GM18526 (cell line): ENCODE data around the gene PDZRN3.

Experiments
- POLR2A ChIP-seq: IDR thresholded peaks from 3 replicates; pipeline ENCODE4 v1.6.1; 2011; ENCODE audit not compliant: insufficient read length; ENCODE audit errors: extremely low read depth

PDZRN3 gene

GRCh38 chr3:73433079-73433478 lies 191.7 kb downstream of the PDZRN3 start:
- TF ChIP-seq POLR2A = no peak

- TF ChIP-seq POLR2A = no peak
Measured at GRCh38 chr3:73432706-73433032, 192.1 kb downstream of the PDZRN3 start.

GRCh38 chr3:73432023-73432705 lies 192.6 kb downstream of the PDZRN3 start:
- no peak for TF ChIP-seq POLR2A

- TF ChIP-seq POLR2A = no peak
Measured at GRCh38 chr3:73431183-73431900, 193.4 kb downstream of the PDZRN3 start.

- TF ChIP-seq POLR2A = no peak
Measured at GRCh38 chr3:73427048-73427706, 197.6 kb downstream of the PDZRN3 start.

GRCh38 chr3:73426606-73427005 lies 198.1 kb downstream of the PDZRN3 start:
- TF ChIP-seq POLR2A = no peak

GRCh38 chr3:73423116-73423515 lies 201.6 kb downstream of the PDZRN3 start:
- TF ChIP-seq POLR2A = no peak

- no peak for TF ChIP-seq POLR2A
Measured at GRCh38 chr3:73422571-73422970, 202.2 kb downstream of the PDZRN3 start.

GRCh38 chr3:73419942-73420341 lies 204.8 kb downstream of the PDZRN3 start:
- no peak for TF ChIP-seq POLR2A

- no peak for TF ChIP-seq POLR2A
Measured at GRCh38 chr3:73419179-73419803, 205.4 kb downstream of the PDZRN3 start.

- TF ChIP-seq POLR2A = no peak
Measured at GRCh38 chr3:73418681-73419080, 206.1 kb downstream of the PDZRN3 start.

- TF ChIP-seq POLR2A = no peak
Measured at GRCh38 chr3:73415118-73415517, 209.6 kb downstream of the PDZRN3 start.

- no peak for TF ChIP-seq POLR2A
Measured at GRCh38 chr3:73413619-73414018, 211.1 kb downstream of the PDZRN3 start.

GRCh38 chr3:73411993-73412392 lies 212.7 kb downstream of the PDZRN3 start:
- no peak for TF ChIP-seq POLR2A

GRCh38 chr3:73411545-73411944 lies 213.2 kb downstream of the PDZRN3 start:
- no peak for TF ChIP-seq POLR2A
